Activated naive CD4-positive, alpha-beta T cell treated with anti-CD3 and anti-CD28 coated beads for 36 hours (primary cell): Measurements from ENCODE around the gene TMBIM1. TPM values are rescaled to one million over a fixed set of nuclear protein-coding genes. Genes with fewer than 3 reads are reported as not detected.
A peak's percentile ranks its signal among the peaks of the same experiment; 100 is the strongest.

ENCODE experiments used
- CTCF ChIA-PET: fragments of 350-600 bp; sonication (Branson Sonifier 250); formaldehyde crosslinking; loops from one replicate; lab custom pipeline; 2021; ENCODE audit warnings: antibody characterized with exemption; lab: Charles Lee
- DNase-seq: peaks from one replicate; pipeline ENCODE4 v3.0.0-alpha.2; 2020
- H3K27ac Mint-ChIP-seq: one replicate; pipeline ENCODE4 v1.8.0; 2021; ENCODE audit warnings: mild to moderate bottlenecking, mixed read lengths
- H3K27me3 Mint-ChIP-seq: one replicate; pipeline ENCODE4 v1.8.0; 2021; ENCODE audit warnings: low read depth, mixed read lengths
- H3K36me3 Mint-ChIP-seq: one replicate; pipeline ENCODE4 v1.8.0; 2021; ENCODE audit warnings: low read depth, mixed read lengths
- H3K4me1 Mint-ChIP-seq: one replicate; pipeline ENCODE4 v1.8.0; 2021; ENCODE audit warnings: low read depth, mixed read lengths
- H3K4me3 Mint-ChIP-seq: one replicate; pipeline ENCODE4 v1.8.0; 2021; ENCODE audit warnings: mild to moderate bottlenecking, moderate library complexity, mixed read lengths
- H3K9me3 Mint-ChIP-seq: one replicate; pipeline ENCODE4 v1.8.0; 2021; ENCODE audit warnings: mixed read lengths
- intact Hi-C: fragments of 100-400 bp; cut with micrococcal nuclease; formaldehyde crosslinking; loops from one replicate; pipeline ENCODE4 v1.15.1; 2023
- microRNA-seq: library from miRNA; unstranded; fragments of <30 nt; microRNA quantifications from one replicate; pipeline ENCODE4 v1.2.0, GENCODE V29; 2022; ENCODE audit warnings: borderline microRNAs expressed, borderline replicate concordance
- total RNA-seq, 2 experiments: library from RNA; stranded (reverse); gene quantifications; one replicate each; pipeline ENCODE4 v1.2.3, GENCODE V29; 2021

The TMBIM1 gene
- total RNA-seq, 2 experiments from 2014 or later: 43.1 to 43.4 TPM

GRCh38 chr2:218236829-218237228, 55.5 kb downstream of the TMBIM1 start:
- Mint-ChIP-seq H3K27me3 (no peaks in the 10 kb centered on the region), H3K27ac (no peak overlapping the region), H3K4me1 (peaks cover 16% of the 10 kb centered on the region), H3K36me3 (peaks cover 67% of the 10 kb centered on the region), H3K4me3 (no peak overlapping the region), H3K9me3 (no peaks in the 10 kb centered on the region)
- CTCF ChIA-PET: interaction anchor here (0.7 to 1.9 kb wide), 2 partner anchors 20 to 1058 kb away, joined by 3 to 9 read pairs; no protein-coding TSS in a partner anchor
- intact Hi-C loops: no loop called here
- DNase-seq: no peak

DNA sequence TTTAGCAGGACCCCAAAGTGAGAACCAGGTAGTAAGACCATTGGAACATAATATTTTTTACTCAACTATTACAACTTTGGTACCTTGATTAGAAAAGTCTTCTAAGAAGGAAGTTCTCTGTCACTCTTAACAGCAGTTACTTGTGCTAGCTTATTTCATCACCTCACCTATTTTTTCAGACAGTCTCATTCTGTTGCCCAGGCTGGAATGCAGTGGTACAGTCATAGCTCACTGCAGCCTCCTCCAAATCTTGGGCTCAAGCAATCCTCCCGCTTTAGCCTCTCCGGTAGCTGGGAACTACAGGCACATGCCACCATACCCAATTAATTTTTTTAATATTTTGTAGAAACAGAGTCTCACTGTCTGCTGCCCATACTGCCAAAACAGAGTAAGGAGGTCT, 57.3 kb downstream of the TMBIM1 start:
- peak overlapping the region; percentile 65 for H3K27ac Mint-ChIP-seq
- no peak overlapping the region for H3K4me3 Mint-ChIP-seq
- no peaks in the 10 kb centered on the region for H3K27me3 Mint-ChIP-seq
- DNase-seq: no peak
- peaks cover 31% of the 10 kb centered on the region for H3K4me1 Mint-ChIP-seq
- CTCF ChIA-PET: interaction anchor here (0.6 to 1.3 kb wide), 3 partner anchors 9 to 37 kb away, joined by 3 to 4 read pairs (median 3); no protein-coding TSS in a partner anchor
- intact Hi-C loops: no loop called here
- H3K36me3 Mint-ChIP-seq: peaks cover 73% of the 10 kb centered on the region
- no peaks in the 10 kb centered on the region for H3K9me3 Mint-ChIP-seq

GRCh38 chr2:218234521-218234920, 57.8 kb downstream of the TMBIM1 start:
- Mint-ChIP-seq H3K36me3 (peaks cover 71% of the 10 kb centered on the region), H3K27me3 (no peaks in the 10 kb centered on the region), H3K4me1 (peaks cover 35% of the 10 kb centered on the region), H3K9me3 (no peaks in the 10 kb centered on the region), H3K4me3 (no peak overlapping the region), H3K27ac (peak overlapping the region; percentile 65)
- CTCF ChIA-PET: interaction anchor here (0.6 to 2.1 kb wide), 4 partner anchors 10 to 38 kb away, joined by 3 to 6 read pairs (median 4); no protein-coding TSS in a partner anchor
- DNase-seq: no peak
- intact Hi-C loops: no loop called here

- Mint-ChIP-seq H3K36me3 (peaks cover 68% of the 10 kb centered on the region), H3K27ac (peak overlapping the region; percentile 68), H3K9me3 (no peaks in the 10 kb centered on the region), H3K4me1 (peaks cover 43% of the 10 kb centered on the region), H3K27me3 (no peaks in the 10 kb centered on the region), H3K4me3 (no peak overlapping the region)
- CTCF ChIA-PET: interaction anchor here (0.7 to 2.1 kb wide), 3 partner anchors 11 to 67 kb away, joined by 3 to 6 read pairs (median 4); partner anchors contain the start of gene CXCR1
- intact Hi-C loops: no loop called here
- DNase-seq: no peak
Measured at GRCh38 chr2:218233543-218233942, 58.8 kb downstream of the TMBIM1 start.

GRCh38 chr2:218230882-218231281, 61.4 kb downstream of the TMBIM1 start:
- CTCF ChIA-PET: interaction anchor here (0.8 to 4.1 kb wide), 8 partner anchors 11 to 63 kb away, joined by 3 to 36 read pairs (median 4); partner anchors contain the start of gene ARPC2
- peak overlapping the region; percentile 26 for H3K4me3 Mint-ChIP-seq
- peaks cover 65% of the 10 kb centered on the region for H3K4me1 Mint-ChIP-seq

GRCh38 chr2:218229851-218230250, 62.5 kb downstream of the TMBIM1 start:
- intact Hi-C loops: loop anchor here (1.0 to 10.0 kb wide), 8 partner anchors 12 to 1045 kb away; partner anchors contain the start of genes AAMP, DNAJB2 and PNKD
- H3K4me3 Mint-ChIP-seq: no peak overlapping the region
- H3K36me3 Mint-ChIP-seq: peaks cover 80% of the 10 kb centered on the region
- H3K27ac Mint-ChIP-seq: peak overlapping the region; percentile 90
- peak; percentile 46 for DNase-seq
- H3K4me1 Mint-ChIP-seq: peaks cover 75% of the 10 kb centered on the region
- CTCF ChIA-PET: interaction anchor here (1.0 to 4.1 kb wide), 8 partner anchors 10 to 63 kb away, joined by 3 to 36 read pairs (median 6); partner anchors contain the start of genes ARPC2 and CXCR1
- H3K27me3 Mint-ChIP-seq: no peaks in the 10 kb centered on the region
- no peaks in the 10 kb centered on the region for H3K9me3 Mint-ChIP-seq

More at GRCh38 chr2:218230882-218231281, 61.4 kb downstream of the TMBIM1 start:
- DNase-seq: peak; percentile 31
- peaks cover 75% of the 10 kb centered on the region for H3K36me3 Mint-ChIP-seq
- H3K27ac Mint-ChIP-seq: peak overlapping the region; percentile 90
- intact Hi-C loops: no loop called here
- H3K27me3 Mint-ChIP-seq: no peaks in the 10 kb centered on the region
- H3K9me3 Mint-ChIP-seq: no peaks in the 10 kb centered on the region

DNA sequence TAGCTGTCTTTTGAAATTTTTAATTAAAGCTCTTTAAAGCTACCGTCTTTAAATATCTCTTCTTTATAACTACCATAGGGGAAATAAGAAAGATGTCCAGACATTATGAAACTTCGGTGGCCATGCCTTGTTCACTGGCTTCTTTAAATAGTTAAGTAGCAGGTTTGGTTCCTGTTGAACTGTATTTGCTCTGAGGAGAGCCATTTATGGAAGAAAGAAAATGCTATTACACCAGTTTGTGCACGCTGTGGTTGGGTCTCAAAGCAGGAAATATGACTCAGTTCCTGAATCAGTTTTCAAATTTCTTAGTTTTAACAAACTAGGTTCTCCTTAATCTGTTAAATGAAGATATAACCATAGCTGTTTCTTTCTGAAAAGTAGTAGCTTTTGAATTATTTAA, 63.1 kb downstream of the TMBIM1 start:
- Mint-ChIP-seq H3K27ac (peak overlapping the region; percentile 87), H3K4me1 (peaks cover 81% of the 10 kb centered on the region), H3K27me3 (no peaks in the 10 kb centered on the region), H3K9me3 (no peaks in the 10 kb centered on the region), H3K4me3 (peak overlapping the region; percentile 32), H3K36me3 (peaks cover 80% of the 10 kb centered on the region)
- intact Hi-C loops: loop anchor here (1.0 to 10.0 kb wide), 8 partner anchors 11 to 1046 kb away; partner anchors contain the start of genes AAMP, DNAJB2 and PNKD
- CTCF ChIA-PET: interaction anchor here (0.8 to 4.1 kb wide), 9 partner anchors 9 to 62 kb away, joined by 3 to 36 read pairs (median 5); partner anchors contain the start of genes AAMP, ARPC2, CXCR1 and PNKD
- peak; percentile 66 for DNase-seq

DNA sequence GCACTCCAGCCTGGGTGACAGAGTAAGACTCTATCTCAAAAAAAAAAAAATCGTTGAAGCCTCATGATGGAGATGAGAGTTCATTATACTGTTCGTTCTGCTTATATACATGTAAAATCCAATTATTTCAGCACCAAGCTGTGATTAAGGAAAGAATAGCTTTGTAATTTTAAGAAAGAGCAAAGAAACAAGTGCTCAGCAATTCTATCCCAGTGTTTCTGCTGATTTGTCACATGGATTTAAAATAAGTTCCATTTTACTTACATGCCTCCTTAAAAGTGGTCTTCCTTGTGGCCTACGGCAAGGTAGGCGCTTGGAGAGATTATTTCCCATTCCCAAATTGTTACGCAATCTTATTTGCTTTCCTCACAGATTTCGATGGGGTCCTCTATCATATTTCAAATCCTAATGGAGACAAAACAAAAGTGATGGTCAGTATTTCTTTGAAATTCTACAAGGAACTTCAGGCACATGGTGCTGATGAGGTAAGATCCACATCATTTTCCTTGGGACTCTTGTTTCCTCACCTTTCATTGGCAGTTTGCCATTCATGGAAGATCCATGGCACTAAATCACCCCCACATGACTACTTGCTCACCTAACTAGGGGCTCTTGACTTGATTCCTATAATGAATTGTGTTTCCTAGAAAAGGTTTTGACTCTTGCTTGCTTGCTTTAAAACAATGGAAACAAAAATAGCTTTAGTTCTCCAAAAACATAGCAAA, 63.8 kb downstream of the TMBIM1 start:
- intact Hi-C loops: loop anchor here (1.0 to 10.0 kb wide), 8 partner anchors 10 to 1046 kb away; partner anchors contain the start of genes AAMP, DNAJB2 and PNKD
- Mint-ChIP-seq H3K9me3 (no peaks in the 10 kb centered on the region), H3K4me1 (peaks cover 84% of the 10 kb centered on the region), H3K36me3 (peaks cover 82% of the 10 kb centered on the region), H3K27me3 (no peaks in the 10 kb centered on the region), H3K27ac (peak overlapping the region; percentile 87), H3K4me3 (no peak overlapping the region)
- CTCF ChIA-PET: interaction anchor here (0.6 to 4.1 kb wide), 8 partner anchors 9 to 43 kb away, joined by 3 to 36 read pairs (median 4); partner anchors contain the start of genes AAMP, ARPC2 and PNKD
- DNase-seq: no peak

- CTCF ChIA-PET: interaction anchor here (1.7 kb wide), 1 partner anchor 30 kb away, joined by 5 read pairs; no protein-coding TSS in a partner anchor
- H3K36me3 Mint-ChIP-seq: peaks cover 70% of the 10 kb centered on the region
- H3K9me3 Mint-ChIP-seq: no peaks in the 10 kb centered on the region
- H3K27ac Mint-ChIP-seq: peak overlapping the region; percentile 87
- peaks cover 93% of the 10 kb centered on the region for H3K4me1 Mint-ChIP-seq
- DNase-seq: no peak
- H3K4me3 Mint-ChIP-seq: no peak overlapping the region
- H3K27me3 Mint-ChIP-seq: no peaks in the 10 kb centered on the region
- intact Hi-C loops: loop anchor here (5.0 to 10.0 kb wide), 2 partner anchors 670 to 1048 kb away; partner anchors contain the start of gene DNAJB2
Measured at GRCh38 chr2:218226903-218227302, 65.4 kb downstream of the TMBIM1 start.

Small RNAs within 50 kb of the gene (microRNA-seq; reads per million reads assigned to microRNA genes)
- gene MIR6513: 6.0 reads per million, percentile 7 among the genes with 10 or more reads in this experiment
- not detected for gene MIR6810

Other genes with a start within 250 kb of the TMBIM1 start
- gene RUFY4, start 223.2 kb downstream of the TMBIM1 start, total RNA-seq: 1 to 10 TPM; 1.2 to 1.8 TPM
- gene CXCR2, start 166.5 kb downstream of the TMBIM1 start, total RNA-seq: under 1 TPM; 0.17 to 0.21 TPM
- not detected for gene CXCR1, start 125.5 kb downstream of the TMBIM1 start, total RNA-seq
- 100 to 1,000 TPM; 461 to 475 TPM for gene ARPC2, start 75.3 kb downstream of the TMBIM1 start, total RNA-seq
- under 1 TPM in 1 of 2 experiments, not detected in 1; 0.10 TPM for gene GPBAR1, start 31.5 kb downstream of the TMBIM1 start, total RNA-seq
- gene AAMP, start 22.4 kb downstream of the TMBIM1 start, total RNA-seq: 10 to 100 TPM; 58.7 to 59.4 TPM
- 10 to 100 TPM; 20.4 to 21.4 TPM for gene PNKD, start 22.0 kb downstream of the TMBIM1 start, total RNA-seq
- not detected for gene CATIP, start 64.4 kb upstream of the TMBIM1 start, total RNA-seq
- gene SLC11A1, start 89.8 kb upstream of the TMBIM1 start, total RNA-seq: not detected
- gene CTDSP1, start 107.4 kb upstream of the TMBIM1 start, total RNA-seq: 10 to 100 TPM; 26.1 to 26.2 TPM
- gene VIL1, start 126.6 kb upstream of the TMBIM1 start, total RNA-seq: not detected